ENCODE data around the gene HNRNPC. TPM values are rescaled to one million over a fixed set of nuclear protein-coding genes. Genes with fewer than 3 reads are reported as not detected.
A peak's percentile ranks its signal among the peaks of the same experiment; 100 is the strongest.

The HNRNPC gene
- total and polyA plus RNA-seq, 10 of the 15 experiments (the other 5 are each of a cell fraction or from before 2014, with no cell fraction given): 679 to 1,492 (median 1,262) TPM

DNA sequence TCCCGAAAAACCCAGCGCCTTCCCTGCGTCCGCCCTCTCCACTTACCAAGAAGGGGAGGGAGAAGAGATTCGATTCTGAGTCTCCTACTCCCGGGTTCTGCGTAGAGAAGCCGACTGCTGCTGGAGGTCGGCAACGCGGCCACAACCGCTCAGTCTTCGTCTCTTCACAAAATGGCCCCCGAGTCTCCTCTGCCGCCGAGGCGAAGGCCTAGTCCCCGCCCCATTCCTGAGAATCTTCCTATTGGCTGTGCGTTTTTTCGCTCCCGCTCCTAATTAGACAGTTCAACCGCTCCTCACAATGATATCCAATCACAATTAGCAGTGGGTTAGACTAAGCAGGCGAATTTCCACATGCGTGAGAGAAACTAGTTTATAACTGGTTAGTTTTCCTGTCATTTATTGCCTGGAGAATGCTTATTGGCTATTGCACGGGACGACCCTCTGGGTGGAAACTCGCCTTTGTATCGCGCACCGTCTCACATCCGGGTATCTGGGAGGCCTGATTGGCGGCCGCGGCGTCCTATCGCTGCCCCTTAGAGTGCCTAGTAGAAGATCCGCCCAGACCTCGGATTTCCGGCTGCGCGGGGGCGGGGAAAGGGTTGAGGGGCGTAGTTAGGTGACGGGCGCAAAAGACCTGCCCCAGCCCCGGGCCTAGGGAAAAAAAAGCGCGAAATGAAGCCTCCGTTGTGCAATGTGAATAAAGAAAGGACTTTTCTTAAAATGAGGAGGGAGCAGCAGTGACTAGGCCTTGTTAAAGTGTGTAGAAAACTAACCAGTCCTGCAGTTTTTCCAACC is at the start of gene HNRNPC (continued):
- TF ChIP-seq, protein P1, sequence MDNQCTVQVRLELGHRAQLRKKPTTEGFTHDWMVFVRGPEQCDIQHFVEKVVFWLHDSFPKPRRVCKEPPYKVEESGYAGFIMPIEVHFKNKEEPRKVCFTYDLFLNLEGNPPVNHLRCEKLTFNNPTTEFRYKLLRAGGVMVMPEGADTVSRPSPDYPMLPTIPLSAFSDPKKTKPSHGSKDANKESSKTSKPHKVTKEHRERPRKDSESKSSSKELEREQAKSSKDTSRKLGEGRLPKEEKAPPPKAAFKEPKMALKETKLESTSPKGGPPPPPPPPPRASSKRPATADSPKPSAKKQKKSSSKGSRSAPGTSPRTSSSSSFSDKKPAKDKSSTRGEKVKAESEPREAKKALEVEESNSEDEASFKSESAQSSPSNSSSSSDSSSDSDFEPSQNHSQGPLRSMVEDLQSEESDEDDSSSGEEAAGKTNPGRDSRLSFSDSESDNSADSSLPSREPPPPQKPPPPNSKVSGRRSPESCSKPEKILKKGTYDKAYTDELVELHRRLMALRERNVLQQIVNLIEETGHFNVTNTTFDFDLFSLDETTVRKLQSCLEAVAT (IDR thresholded peaks at IDR 0.05): peak; percentile 97
- TF ChIP-seq RUNX3 (IDR thresholded peaks at IDR 0.05; ENCODE audit: low read length): no peak
- no peak for TF ChIP-seq TARDBP (IDR thresholded peaks at IDR 0.05; ENCODE audit: borderline replicate concordance)
- no peak for TF ChIP-seq MEF2B (IDR thresholded peaks at IDR 0.05; ENCODE audit: partially characterized antibody, poor library complexity, severe bottlenecking)
- TF ChIP-seq, protein P2, sequence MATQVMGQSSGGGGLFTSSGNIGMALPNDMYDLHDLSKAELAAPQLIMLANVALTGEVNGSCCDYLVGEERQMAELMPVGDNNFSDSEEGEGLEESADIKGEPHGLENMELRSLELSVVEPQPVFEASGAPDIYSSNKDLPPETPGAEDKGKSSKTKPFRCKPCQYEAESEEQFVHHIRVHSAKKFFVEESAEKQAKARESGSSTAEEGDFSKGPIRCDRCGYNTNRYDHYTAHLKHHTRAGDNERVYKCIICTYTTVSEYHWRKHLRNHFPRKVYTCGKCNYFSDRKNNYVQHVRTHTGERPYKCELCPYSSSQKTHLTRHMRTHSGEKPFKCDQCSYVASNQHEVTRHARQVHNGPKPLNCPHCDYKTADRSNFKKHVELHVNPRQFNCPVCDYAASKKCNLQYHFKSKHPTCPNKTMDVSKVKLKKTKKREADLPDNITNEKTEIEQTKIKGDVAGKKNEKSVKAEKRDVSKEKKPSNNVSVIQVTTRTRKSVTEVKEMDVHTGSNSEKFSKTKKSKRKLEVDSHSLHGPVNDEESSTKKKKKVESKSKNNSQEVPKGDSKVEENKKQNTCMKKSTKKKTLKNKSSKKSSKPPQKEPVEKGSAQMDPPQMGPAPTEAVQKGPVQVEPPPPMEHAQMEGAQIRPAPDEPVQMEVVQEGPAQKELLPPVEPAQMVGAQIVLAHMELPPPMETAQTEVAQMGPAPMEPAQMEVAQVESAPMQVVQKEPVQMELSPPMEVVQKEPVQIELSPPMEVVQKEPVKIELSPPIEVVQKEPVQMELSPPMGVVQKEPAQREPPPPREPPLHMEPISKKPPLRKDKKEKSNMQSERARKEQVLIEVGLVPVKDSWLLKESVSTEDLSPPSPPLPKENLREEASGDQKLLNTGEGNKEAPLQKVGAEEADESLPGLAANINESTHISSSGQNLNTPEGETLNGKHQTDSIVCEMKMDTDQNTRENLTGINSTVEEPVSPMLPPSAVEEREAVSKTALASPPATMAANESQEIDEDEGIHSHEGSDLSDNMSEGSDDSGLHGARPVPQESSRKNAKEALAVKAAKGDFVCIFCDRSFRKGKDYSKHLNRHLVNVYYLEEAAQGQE (IDR thresholded peaks at IDR 0.05; ENCODE audit: low read depth, low read length): 0 out of 2 replicates have a peak, but pooled peaks have one; percentile 26
- no peak; the same call in none of the 2 replicates for TF ChIP-seq NRF1 (conservative IDR thresholded peaks at IDR 0.05; ENCODE audit: low read depth, low read length)
- peak; percentile 96 for TF ChIP-seq YY1 (IDR thresholded peaks at IDR 0.05; ENCODE audit: low read depth, low read length)
- no peak for TF ChIP-seq CBX3 (IDR thresholded peaks at IDR 0.05; ENCODE audit: borderline replicate concordance, low read depth)
- TF ChIP-seq, protein P3, sequence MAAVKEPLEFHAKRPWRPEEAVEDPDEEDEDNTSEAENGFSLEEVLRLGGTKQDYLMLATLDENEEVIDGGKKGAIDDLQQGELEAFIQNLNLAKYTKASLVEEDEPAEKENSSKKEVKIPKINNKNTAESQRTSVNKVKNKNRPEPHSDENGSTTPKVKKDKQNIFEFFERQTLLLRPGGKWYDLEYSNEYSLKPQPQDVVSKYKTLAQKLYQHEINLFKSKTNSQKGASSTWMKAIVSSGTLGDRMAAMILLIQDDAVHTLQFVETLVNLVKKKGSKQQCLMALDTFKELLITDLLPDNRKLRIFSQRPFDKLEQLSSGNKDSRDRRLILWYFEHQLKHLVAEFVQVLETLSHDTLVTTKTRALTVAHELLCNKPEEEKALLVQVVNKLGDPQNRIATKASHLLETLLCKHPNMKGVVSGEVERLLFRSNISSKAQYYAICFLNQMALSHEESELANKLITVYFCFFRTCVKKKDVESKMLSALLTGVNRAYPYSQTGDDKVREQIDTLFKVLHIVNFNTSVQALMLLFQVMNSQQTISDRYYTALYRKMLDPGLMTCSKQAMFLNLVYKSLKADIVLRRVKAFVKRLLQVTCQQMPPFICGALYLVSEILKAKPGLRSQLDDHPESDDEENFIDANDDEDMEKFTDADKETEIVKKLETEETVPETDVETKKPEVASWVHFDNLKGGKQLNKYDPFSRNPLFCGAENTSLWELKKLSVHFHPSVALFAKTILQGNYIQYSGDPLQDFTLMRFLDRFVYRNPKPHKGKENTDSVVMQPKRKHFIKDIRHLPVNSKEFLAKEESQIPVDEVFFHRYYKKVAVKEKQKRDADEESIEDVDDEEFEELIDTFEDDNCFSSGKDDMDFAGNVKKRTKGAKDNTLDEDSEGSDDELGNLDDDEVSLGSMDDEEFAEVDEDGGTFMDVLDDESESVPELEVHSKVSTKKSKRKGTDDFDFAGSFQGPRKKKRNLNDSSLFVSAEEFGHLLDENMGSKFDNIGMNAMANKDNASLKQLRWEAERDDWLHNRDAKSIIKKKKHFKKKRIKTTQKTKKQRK (IDR thresholded peaks at IDR 0.05; ENCODE audit: low read depth, low read length): peak; percentile 99
- TF ChIP-seq EP300 (IDR thresholded peaks at IDR 0.05; ENCODE audit: borderline replicate concordance in 1 of 2, control insufficient read depth in 1 of 2, low read depth in 2 of 2, low read length in 2 of 2): no peak
- peak; percentile 15 for TF ChIP-seq RELA (IDR thresholded peaks at IDR 0.05; ENCODE audit: borderline replicate concordance, partially characterized antibody)
- TF ChIP-seq ZNF384 (IDR thresholded peaks at IDR 0.05; ENCODE audit: borderline replicate concordance, low read depth, low read length): peak; percentile 14; the same call in 1 of the 2 replicates
- no peak for TF ChIP-seq SUPT20H (IDR thresholded peaks at IDR 0.05; ENCODE audit: borderline replicate concordance, control insufficient read depth, low read depth, low read length)
- no peak for TF ChIP-seq WRNIP1 (IDR thresholded peaks at IDR 0.05; ENCODE audit: borderline replicate concordance, low read depth, low read length)
- no peak for TF ChIP-seq ZNF24 (IDR thresholded peaks at IDR 0.05)

All from GM12878 (cell line).